ENCODE data around the gene RBM47.
"Not testable (repeated sequence)": the region's sequence is repeated elsewhere in the genome, so short reads cannot be mapped to it uniquely, and the experiment has no call there.

Gene RBM47

DNA sequence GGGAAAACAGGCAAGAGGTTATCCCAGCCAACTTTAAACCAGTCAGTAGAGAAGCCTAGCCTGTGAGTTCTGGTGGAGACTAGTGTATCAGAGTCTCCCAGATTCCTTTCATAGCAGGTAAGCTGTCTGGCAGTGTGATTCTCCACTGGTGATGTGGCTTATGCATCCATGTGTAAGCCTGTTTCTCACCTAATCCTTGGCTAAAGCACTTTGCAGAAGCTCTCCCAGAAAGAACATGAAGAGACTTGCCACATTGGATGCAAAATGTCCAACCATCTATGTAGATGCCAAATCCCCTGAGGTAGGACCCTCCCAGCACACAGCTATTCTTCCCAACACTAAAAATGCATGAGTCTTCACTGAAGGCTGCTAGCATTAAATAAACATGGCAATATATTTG, 182.8 kb downstream of the RBM47 start:
- peaks cover 7% of the 10 kb centered on the region for H3K4me1 ChIP-seq (ENCODE audit: control insufficient read depth, low read depth, low read length)
- no peak overlapping the region for H3K9ac ChIP-seq (ENCODE audit: low read length)
- H3K4me3 ChIP-seq (ENCODE audit: low read length), result no peak overlapping the region
- no peaks in the 10 kb centered on the region for H3K9me3 ChIP-seq (ENCODE audit: control insufficient read depth, low read depth, low read length)
- H3K27ac ChIP-seq (ENCODE audit: low read length), result no peak overlapping the region
- peaks cover 5% of the 10 kb centered on the region for H3K36me3 ChIP-seq (ENCODE audit: control insufficient read depth, low read depth, low read length)
- no peaks in the 10 kb centered on the region for H3K27me3 ChIP-seq (ENCODE audit: control insufficient read depth, insufficient read depth, low read length)

- H3K36me3 ChIP-seq (ENCODE audit: control insufficient read depth, low read depth, low read length), result not testable (repeated sequence)
Observed at GRCh38 chr4:40446261-40446750, 183.4 kb downstream of the RBM47 start.

GRCh38 chr4:40445671-40446070, 184.0 kb downstream of the RBM47 start:
- H3K4me3 ChIP-seq (ENCODE audit: low read length), result no peak overlapping the region
- H3K4me1 ChIP-seq (ENCODE audit: control insufficient read depth, low read depth, low read length), result no peaks in the 10 kb centered on the region
- H3K27me3 ChIP-seq (ENCODE audit: control insufficient read depth, insufficient read depth, low read length), result no peaks in the 10 kb centered on the region
- H3K27ac ChIP-seq (ENCODE audit: low read length), result no peak overlapping the region
- H3K36me3 ChIP-seq (ENCODE audit: control insufficient read depth, low read depth, low read length), result peaks cover 5% of the 10 kb centered on the region
- H3K9ac ChIP-seq (ENCODE audit: low read length), result no peak overlapping the region
- H3K9me3 ChIP-seq (ENCODE audit: control insufficient read depth, low read depth, low read length), result no peaks in the 10 kb centered on the region

More at GRCh38 chr4:40446261-40446750, 183.4 kb downstream of the RBM47 start:
- H3K27me3 ChIP-seq (ENCODE audit: control insufficient read depth, insufficient read depth, low read length); H3K4me1 ChIP-seq (ENCODE audit: control insufficient read depth, low read depth, low read length); H3K9me3 ChIP-seq (ENCODE audit: control insufficient read depth, low read depth, low read length); H3K27ac ChIP-seq (ENCODE audit: low read length); H3K4me3 ChIP-seq (ENCODE audit: low read length); H3K9ac ChIP-seq (ENCODE audit: low read length): not testable (repeated sequence)

DNA sequence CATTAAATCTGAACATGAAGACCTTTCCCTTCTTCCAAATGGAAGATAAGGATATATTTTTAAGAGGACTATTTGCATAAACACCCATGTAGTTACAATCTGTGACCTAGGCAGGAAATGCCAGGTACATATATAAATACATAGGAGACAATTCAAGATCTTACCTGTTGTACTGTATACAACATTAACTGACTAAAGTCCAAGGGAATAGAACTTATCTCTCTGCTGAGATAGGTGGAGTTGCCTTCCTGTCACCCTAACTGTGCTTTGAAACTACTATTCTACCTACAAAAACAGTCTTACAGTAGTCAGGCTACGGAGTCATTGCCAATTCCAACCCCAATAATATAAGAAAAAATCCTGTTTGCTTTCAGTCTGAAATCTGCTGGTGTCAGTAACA, 188.2 kb downstream of the RBM47 start:
- H3K27me3 ChIP-seq (ENCODE audit: control insufficient read depth, insufficient read depth, low read length), result no peaks in the 10 kb centered on the region
- H3K4me1 ChIP-seq (ENCODE audit: control insufficient read depth, low read depth, low read length), result no peaks in the 10 kb centered on the region
- no peaks in the 10 kb centered on the region for H3K9me3 ChIP-seq (ENCODE audit: control insufficient read depth, low read depth, low read length)
- no peak overlapping the region for H3K9ac ChIP-seq (ENCODE audit: low read length)
- H3K4me3 ChIP-seq (ENCODE audit: low read length), result no peak overlapping the region
- peaks cover 4% of the 10 kb centered on the region for H3K36me3 ChIP-seq (ENCODE audit: control insufficient read depth, low read depth, low read length)
- no peak overlapping the region for H3K27ac ChIP-seq (ENCODE audit: low read length)

- no peaks in the 10 kb centered on the region for H3K4me1 ChIP-seq (ENCODE audit: control insufficient read depth, low read depth, low read length)
- H3K36me3 ChIP-seq (ENCODE audit: control insufficient read depth, low read depth, low read length), result peaks cover 4% of the 10 kb centered on the region
- H3K27me3 ChIP-seq (ENCODE audit: control insufficient read depth, insufficient read depth, low read length), result no peaks in the 10 kb centered on the region
- no peak overlapping the region for H3K4me3 ChIP-seq (ENCODE audit: low read length)
- H3K27ac ChIP-seq (ENCODE audit: low read length), result no peak overlapping the region
- no peak overlapping the region for H3K9ac ChIP-seq (ENCODE audit: low read length)
- no peaks in the 10 kb centered on the region for H3K9me3 ChIP-seq (ENCODE audit: control insufficient read depth, low read depth, low read length)
Observed at GRCh38 chr4:40439519-40439918, 190.1 kb downstream of the RBM47 start.

DNA sequence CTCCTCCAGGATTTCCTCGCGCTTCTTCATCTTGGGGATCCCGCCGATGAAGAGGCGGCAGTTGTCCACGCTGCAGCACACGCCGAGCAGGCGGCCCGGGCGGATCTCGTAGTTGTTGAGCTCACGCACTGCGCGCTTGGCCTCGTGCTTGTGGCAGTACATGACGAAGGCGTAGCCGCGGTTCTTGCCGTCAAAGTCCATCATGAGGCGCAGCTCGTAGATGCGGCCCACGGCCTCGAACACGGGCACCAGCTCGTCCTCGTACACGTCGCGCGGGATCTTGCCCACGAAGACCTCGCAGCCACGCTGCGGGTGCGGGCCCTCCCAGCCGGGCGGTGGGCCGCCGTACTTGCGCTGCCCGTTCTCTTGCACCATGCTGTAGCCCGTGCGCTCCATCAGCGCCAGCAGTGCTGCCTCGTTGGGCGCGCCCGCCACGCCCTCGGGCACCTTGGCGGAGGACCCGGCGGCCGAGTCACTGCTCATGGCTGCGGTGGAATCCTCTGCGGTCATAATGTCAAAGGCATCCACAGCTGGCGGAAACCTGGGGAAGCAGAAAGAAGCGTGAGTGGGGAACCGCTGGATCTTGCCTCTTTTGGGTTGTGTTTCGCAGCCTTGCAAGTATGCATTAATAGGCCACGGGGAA, 191.2 kb downstream of the RBM47 start:
- Histone ChIP-seq H3K9ac (ENCODE audit: low read length) (no peak overlapping the region), H3K9me3 (ENCODE audit: control insufficient read depth, low read depth, low read length) (no peaks in the 10 kb centered on the region), H3K27ac (ENCODE audit: low read length) (no peak overlapping the region), H3K4me3 (ENCODE audit: low read length) (no peak overlapping the region), H3K36me3 (ENCODE audit: control insufficient read depth, low read depth, low read length) (peaks cover 4% of the 10 kb centered on the region), H3K27me3 (ENCODE audit: control insufficient read depth, insufficient read depth, low read length) (no peaks in the 10 kb centered on the region), H3K4me1 (ENCODE audit: control insufficient read depth, low read depth, low read length) (no peaks in the 10 kb centered on the region)

DNA sequence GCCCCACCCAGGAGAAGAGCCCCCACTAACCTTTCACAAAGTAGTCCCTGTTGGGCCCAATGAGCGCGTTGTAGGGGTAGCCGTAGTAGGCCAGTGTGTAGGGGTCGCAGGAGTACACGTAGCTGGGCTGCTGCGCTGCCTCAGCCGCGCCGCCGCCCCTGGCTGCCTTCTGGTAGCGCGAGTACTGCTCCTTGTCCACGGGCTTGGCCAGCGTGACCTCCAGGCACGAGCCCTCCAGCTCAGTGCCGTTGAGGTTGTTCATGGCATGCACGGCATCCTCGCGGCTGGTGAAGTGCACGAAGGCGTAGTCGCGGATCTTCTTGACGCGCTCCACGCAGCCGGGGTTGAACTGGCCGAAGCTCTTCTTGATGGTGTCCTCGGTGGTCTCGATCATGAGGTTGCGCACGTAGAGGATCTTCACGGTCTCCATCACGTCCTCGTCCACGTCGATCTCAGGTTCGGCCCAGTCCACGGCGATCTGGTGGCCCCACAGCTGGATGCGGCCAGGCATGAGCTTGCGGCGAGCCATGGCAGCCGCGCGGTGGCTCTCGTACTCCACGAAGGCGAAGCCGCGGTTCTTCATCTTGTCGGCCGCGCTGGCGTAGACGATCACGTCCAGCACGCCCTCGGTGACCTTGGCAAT, 191.8 kb downstream of the RBM47 start:
- Histone ChIP-seq H3K27me3 (ENCODE audit: control insufficient read depth, insufficient read depth, low read length) (no peaks in the 10 kb centered on the region), H3K36me3 (ENCODE audit: control insufficient read depth, low read depth, low read length) (peaks cover 4% of the 10 kb centered on the region), H3K4me1 (ENCODE audit: control insufficient read depth, low read depth, low read length) (no peaks in the 10 kb centered on the region), H3K27ac (ENCODE audit: low read length) (no peak overlapping the region), H3K4me3 (ENCODE audit: low read length) (no peak overlapping the region), H3K9me3 (ENCODE audit: control insufficient read depth, low read depth, low read length) (no peaks in the 10 kb centered on the region), H3K9ac (ENCODE audit: low read length) (no peak overlapping the region)

- H3K4me3 ChIP-seq (ENCODE audit: low read length); H3K27me3 ChIP-seq (ENCODE audit: control insufficient read depth, insufficient read depth, low read length); H3K27ac ChIP-seq (ENCODE audit: low read length); H3K4me1 ChIP-seq (ENCODE audit: control insufficient read depth, low read depth, low read length); H3K9ac ChIP-seq (ENCODE audit: low read length); H3K9me3 ChIP-seq (ENCODE audit: control insufficient read depth, low read depth, low read length): not testable (repeated sequence)
- H3K36me3 ChIP-seq (ENCODE audit: control insufficient read depth, low read depth, low read length), result peaks cover 11% of the 10 kb centered on the region
Observed at GRCh38 chr4:40435306-40435705, 194.4 kb downstream of the RBM47 start.

DNA sequence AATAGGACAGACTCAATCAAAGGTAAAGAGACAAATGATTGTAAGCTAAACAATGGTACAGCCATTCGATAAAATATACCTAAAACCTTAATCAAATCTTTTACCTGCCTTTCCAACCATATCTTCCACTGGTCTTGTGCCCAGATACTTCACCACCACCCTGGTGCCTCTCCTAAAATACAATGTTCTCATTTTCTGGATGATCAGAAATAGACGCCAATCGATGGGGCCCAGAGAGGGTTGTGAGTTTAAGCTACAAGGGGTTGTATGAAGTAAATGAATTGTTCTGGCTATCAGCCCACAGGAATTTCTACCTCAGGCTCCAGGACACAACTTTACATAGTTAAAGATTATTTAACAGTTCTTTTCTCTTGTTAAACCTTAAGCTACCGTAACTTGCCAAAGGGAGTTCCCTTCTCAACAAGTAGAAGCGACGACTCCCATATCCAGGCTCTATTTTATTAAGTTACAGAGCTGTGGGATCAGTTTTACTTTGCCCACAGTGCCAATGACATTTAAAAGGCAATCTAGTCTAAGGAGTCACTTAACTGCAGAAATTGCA, 195.5 kb downstream of the RBM47 start:
- Histone ChIP-seq H3K4me3 (ENCODE audit: low read length) (no peak overlapping the region), H3K4me1 (ENCODE audit: control insufficient read depth, low read depth, low read length) (no peaks in the 10 kb centered on the region), H3K27ac (ENCODE audit: low read length) (no peak overlapping the region), H3K36me3 (ENCODE audit: control insufficient read depth, low read depth, low read length) (peaks cover 11% of the 10 kb centered on the region), H3K9me3 (ENCODE audit: control insufficient read depth, low read depth, low read length) (no peaks in the 10 kb centered on the region), H3K27me3 (ENCODE audit: control insufficient read depth, insufficient read depth, low read length) (no peaks in the 10 kb centered on the region), H3K9ac (ENCODE audit: low read length) (no peak overlapping the region)

DNA sequence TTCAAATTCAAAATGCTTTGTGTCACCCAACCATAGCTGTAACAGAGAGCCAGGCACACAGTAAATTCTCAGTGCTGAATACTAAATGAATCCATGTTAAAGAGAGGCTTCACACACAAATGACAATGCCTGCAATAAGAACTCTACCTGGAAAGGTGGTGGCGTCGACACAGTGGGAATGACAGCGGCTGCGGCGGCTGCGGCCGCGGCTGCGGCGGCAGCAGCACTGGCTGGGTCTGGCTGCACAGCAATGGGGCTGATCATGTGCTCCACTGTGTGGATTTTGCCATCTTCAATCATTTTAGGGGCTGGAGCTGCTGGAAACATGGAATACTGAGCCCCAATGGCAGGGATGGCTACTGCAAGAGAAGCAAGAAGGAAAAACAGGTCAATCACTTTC, 197.2 kb downstream of the RBM47 start:
- no peaks in the 10 kb centered on the region for H3K4me1 ChIP-seq (ENCODE audit: control insufficient read depth, low read depth, low read length)
- H3K27ac ChIP-seq (ENCODE audit: low read length), result no peak overlapping the region
- no peak overlapping the region for H3K9ac ChIP-seq (ENCODE audit: low read length)
- peaks cover 16% of the 10 kb centered on the region for H3K36me3 ChIP-seq (ENCODE audit: control insufficient read depth, low read depth, low read length)
- H3K9me3 ChIP-seq (ENCODE audit: control insufficient read depth, low read depth, low read length), result no peaks in the 10 kb centered on the region
- H3K27me3 ChIP-seq (ENCODE audit: control insufficient read depth, insufficient read depth, low read length), result no peaks in the 10 kb centered on the region
- no peak overlapping the region for H3K4me3 ChIP-seq (ENCODE audit: low read length)

- H3K27ac ChIP-seq (ENCODE audit: low read length); H3K9me3 ChIP-seq (ENCODE audit: control insufficient read depth, low read depth, low read length); H3K4me1 ChIP-seq (ENCODE audit: control insufficient read depth, low read depth, low read length); H3K27me3 ChIP-seq (ENCODE audit: control insufficient read depth, insufficient read depth, low read length); H3K9ac ChIP-seq (ENCODE audit: low read length); H3K4me3 ChIP-seq (ENCODE audit: low read length): not testable (repeated sequence)
- peaks cover 30% of the 10 kb centered on the region for H3K36me3 ChIP-seq (ENCODE audit: control insufficient read depth, low read depth, low read length)
Observed at GRCh38 chr4:40427871-40428270, 201.8 kb downstream of the RBM47 start.

GRCh38 chr4:40427128-40427527, 202.5 kb downstream of the RBM47 start:
- no peak overlapping the region for H3K27ac ChIP-seq (ENCODE audit: low read length)
- no peak overlapping the region for H3K4me3 ChIP-seq (ENCODE audit: low read length)
- no peak overlapping the region for H3K9ac ChIP-seq (ENCODE audit: low read length)
- no peaks in the 10 kb centered on the region for H3K27me3 ChIP-seq (ENCODE audit: control insufficient read depth, insufficient read depth, low read length)
- no peaks in the 10 kb centered on the region for H3K4me1 ChIP-seq (ENCODE audit: control insufficient read depth, low read depth, low read length)
- H3K9me3 ChIP-seq (ENCODE audit: control insufficient read depth, low read depth, low read length), result no peaks in the 10 kb centered on the region
- peaks cover 30% of the 10 kb centered on the region for H3K36me3 ChIP-seq (ENCODE audit: control insufficient read depth, low read depth, low read length)
